NCI-H69 (cell line): ENCODE results near the gene DDOST.

Experiments used
- DNase-seq: peaks from one replicate; lab custom pipeline; 2025; lab: John Stamatoyannopoulos, UW

DDOST gene

DNA sequence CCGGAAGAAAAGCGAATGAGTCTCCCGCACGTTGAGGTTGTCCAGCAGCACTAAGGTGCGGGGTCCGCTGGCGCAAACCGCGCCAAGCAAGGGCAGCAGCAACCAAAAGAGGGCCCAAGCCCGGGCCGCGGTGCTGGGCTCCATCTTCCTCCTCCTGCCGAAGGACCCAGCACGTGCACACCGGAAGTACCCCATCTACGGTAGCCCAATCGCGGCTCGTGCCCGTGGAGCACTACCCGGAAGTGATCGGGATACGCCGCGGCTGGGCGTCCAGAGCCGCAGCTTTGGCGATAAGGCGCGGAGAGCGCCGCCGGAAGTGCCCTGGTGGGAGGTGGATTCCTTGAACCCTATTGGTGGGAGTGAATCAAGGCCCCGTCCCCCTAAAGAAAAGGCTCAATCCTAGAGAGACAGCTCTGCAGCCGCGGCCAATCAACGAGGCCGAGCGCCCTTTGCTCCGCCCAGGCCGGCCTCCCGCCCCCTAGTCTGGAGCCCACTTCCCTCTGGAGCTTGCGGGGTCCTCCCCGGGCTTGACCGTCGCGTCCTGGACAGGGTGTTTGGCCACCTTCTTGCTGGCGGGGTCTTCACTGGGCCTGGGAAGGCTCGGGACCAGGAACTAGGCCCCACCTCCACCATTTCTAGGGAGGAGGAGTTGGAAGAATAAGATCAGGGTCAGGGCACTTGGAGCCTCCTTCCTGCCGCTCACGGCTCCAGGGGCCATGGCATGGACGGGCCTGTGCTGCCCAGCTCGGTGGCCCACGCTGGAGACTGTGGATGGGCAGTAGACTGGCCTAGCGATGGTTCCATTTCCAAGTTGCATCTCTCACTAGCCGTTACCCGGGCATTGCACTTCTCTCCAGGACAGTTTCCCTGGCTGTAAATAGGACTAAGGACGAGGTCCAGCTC lies at the start of gene DDOST:
Gene DDOST (minus strand): TSS at position 163 of the 903 bp plus-strand sequence. CDS start 19 bp downstream, at position 144.
- peak; percentile 97 for DNase-seq

DNA sequence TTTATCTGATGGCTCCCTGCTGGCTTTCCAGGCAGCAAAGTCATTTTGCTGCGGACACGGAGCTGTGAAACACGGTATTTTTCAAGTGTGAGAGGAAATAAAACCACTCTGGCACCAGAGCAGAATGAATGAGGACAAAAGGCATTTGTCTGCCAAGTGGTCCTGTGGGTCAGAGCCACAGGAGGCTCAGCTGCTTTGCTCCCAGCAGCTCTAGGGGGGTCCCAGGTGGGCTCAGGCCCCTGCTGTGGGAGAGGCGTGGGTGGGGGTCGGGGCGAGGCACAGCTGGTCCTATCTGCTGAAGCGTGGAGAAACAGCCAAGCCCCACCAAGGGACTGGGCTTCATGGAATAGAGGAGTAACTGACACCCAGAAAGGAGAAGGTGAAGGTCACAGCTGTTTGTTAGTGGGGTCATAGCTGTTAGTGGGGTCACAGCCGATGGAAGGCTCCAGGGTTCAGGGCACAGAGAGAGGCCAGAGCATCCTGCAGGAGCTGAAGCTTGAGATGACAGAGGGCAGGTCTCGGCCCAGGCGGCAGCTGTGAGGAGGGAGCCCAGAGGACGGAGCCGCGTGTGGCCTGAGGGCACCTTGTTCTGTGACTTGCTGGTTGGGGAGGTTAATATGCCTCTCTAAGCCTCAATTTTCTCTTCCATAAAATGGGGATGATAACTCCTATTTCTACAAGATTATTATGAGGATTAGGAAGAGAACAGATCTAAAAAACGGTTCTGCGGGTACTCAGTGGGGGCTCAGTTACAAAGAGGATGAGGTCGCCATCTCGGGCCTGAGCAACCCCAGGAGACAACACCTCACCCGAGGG lies 49.5 kb upstream of the DDOST start:
- DNase-seq: peak; percentile 9

DNA sequence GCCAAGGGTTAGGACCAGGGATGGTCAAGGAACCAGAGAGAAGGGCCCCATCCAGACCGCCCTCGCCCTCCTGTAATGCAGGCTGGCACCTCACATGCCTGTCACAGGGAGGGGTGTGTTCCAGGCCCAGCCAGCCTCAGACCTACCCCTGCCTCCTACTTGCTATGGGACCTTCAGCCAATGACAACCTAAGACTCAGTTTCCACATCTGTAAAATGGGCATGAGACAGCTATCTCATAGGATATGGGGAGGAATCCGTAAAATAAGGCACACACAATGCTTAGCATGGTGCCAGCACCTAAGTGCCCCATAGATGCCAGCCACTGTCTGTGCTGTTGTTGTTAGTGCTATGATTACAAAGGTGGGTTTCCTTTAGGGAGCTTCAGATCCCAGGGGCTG lies 48.7 kb upstream of the DDOST start:
- no peak for DNase-seq

DNA sequence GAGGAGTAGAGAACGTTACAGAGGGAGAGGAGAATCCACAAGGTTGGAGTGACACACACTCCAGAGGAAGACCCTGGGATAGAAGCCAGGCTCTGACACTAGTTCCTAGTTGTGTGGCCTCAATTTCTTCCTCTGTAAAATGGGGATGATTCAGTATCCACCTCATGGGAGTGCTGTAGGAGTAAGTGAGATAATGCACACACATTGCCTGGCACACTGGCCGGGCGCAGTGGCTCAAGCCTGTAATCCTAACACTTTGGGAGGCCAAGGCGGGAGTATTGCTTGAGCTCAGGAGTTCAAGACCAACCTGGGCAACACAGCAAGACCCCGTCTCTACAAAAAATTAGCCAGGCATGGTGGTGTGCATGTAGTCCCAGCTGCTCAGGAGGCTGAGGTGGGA lies 47.7 kb upstream of the DDOST start:
- no peak for DNase-seq

DNA sequence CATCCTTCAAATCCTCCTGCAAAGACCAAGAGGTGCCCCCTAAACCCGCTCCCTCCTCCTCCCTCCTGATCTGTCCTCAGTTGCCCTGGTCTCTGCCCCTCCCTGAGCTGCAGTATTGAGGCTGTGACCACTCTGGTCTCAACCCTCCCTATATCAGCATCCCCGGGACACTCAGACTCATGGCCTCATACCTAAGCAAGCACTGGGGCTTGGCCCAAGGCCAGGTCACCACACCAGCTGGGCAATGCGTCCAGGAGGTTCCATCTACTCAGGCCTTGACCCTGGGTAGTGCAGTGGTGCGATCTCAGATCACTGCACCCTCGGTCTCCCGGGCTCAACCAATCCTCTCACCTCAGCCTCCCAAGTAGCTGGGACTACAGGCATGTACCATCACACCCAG lies 46.9 kb upstream of the DDOST start:
- DNase-seq: no peak

DNA sequence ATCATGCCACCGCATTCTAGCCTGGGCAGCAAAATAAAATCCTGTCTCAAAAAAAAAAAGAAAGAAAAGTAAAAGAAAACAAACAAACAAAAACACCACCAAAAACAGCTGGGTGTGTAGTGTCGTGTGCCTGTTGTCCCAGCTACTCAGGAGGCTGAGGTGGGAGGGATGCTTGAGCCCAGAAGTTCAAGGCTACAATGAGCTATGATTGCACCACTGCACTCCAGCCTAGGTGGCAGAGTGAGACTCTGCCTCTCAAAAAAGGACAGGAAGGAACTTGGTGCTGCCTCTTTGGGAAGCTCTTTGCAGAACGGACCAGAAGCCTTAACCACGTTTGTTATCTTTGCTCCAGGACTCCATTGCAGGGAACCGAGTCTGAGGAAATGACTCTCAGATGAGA lies 45.7 kb upstream of the DDOST start:
- no peak for DNase-seq

DNA sequence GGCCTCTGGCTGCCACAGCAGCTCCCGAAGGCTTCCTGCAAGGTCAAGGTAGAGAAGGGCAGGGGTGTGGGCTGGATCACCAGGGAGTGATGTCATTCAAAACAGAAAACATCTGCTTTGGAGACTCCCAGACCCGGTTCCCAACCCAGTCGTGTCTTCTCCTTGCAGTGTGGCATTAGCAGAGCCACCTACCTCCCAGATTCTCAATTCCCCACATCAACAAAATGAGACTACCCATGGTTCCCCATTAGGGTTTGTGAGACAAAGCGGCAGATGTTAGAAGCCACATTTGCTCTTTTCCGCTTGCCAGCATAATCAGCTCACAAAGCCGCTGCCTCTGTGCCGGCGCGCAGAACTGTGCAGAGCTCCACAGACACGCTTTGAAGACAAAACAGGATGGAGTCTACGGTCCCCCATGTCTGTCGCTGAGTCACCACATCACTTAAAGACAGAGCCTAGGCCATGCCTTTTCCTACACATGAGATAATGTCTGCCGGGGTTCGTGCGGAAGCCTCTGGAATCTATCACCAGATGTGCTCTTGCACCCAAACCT lies 44.1 kb upstream of the DDOST start:
- peak; percentile 6 for DNase-seq

DNA sequence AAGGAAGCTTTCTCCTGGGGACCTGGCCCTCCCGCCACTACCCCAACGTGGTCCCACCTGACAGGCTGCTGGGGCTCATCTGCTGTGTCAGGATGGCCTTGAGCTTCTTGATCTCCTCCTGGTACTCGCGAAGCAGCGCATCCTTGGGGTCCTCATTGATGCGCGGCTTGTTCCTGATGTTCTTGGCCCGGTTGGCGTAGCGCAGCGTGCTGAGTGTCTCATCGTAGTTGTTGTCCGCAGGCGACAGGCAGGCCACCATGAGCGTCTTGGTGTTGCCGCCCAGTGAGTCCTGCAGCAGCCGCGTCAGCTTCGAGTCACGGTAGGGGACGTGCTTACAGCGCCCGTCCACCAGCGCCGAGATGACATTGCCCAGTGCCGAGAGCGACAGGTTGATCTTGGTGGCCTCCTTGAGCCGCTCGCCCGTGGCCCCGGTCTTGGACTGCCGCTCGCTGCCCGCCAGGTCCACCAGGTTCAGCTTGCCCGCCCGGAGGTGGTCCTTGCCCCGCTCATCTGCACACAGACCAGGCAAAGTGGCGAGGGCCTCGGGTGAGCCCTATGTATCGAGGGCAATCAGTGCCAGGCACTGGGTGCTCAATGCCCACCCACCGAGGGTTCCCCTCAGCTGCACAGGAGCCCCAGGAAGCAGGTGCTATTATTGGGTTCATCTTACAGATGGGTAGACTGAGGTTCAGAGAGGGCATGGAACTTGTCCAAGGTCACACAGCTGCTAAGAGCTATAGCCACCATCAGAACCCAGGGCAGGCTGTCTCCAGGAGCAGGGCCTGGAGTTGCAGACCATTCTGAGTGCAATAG lies 43.4 kb upstream of the DDOST start:
- no peak for DNase-seq

DNA sequence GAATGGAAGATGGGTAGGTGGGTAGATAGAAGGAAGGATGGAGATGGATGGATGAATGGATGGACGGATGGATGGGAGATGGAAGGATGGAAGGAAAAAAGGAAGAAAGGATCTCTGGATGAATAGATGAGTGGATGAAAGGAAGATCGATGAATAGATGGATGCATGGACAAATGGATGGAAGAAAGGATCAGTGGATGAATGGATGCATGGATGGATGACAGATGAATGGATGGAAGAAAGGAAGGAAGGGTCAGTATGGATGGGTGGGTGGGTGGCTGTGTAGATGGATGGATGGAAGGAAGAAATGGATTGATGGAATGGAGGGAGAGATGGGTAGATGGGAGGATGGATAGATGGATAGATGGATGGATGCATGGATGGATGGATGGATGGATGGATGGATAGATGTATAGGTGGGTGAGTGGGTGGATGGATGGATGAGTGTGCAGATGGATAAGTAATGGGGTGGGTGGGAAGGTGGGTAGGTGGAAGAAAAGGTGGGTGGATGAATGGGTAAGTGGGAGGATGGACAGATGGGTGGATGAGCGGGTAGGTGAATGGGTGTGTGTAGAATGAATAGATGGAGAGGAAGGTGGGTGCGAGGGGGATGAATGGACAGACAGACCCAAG lies 42.1 kb upstream of the DDOST start:
- no peak for DNase-seq

DNA sequence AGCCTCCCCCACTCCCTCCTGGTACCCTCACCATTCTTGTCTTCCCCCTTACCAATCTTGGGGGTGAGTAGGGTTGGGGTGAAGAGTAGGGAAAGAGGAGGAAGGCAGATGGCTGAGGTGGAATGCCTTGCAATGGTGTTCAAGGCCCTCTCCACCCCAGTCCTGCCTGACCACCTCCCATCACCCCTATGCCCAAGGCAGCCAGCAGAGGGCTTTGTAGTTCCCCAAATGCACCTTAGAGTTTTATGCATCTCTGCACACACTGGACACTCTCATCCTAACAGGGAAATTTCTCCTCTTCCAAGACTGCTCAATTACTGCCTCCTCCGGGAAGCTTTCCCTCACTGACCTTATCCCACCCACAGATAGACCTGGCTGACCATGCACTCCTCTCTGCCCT lies 41.2 kb upstream of the DDOST start:
- DNase-seq: peak; percentile 6

DNA sequence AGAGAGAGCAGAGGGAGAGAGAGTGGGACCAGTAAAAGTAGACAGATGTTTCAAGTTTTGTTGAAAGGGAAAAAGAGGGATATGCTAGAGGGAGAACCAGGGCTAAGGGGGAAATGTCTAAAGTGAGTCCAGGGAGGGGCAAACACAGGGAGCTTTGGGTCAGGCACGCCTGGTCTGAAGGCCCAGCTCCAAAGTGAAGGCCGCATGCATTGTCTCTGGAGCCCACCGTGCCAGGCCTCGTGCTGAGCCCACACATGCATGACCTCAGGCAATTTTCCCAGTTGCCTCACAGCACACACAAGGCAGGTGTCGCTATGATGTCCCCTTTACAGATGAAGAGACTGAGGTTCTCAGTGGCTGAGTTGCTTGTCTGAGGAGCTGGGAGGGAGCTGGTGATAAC lies 40.7 kb upstream of the DDOST start:
- DNase-seq: no peak

DNA sequence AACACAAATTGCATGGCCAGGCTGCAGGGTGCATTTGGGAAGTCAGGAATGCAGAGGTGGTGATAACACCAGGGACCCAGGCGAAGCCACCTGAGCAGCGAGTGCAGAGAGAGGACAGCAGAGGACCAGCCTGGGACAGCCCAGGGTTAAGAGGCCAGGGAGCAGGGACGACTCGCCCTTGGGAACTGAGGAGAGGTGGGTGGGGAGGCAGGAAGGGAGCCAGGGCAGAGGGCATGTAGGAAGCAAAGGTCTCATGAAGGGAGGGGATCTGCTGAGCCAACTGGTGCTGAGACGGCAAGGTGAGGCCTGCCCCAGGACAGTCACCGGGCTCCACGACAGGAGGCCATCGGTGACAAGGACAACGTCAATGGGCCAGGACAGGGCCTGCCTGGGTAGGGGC lies 40.3 kb upstream of the DDOST start:
- no peak for DNase-seq

DNA sequence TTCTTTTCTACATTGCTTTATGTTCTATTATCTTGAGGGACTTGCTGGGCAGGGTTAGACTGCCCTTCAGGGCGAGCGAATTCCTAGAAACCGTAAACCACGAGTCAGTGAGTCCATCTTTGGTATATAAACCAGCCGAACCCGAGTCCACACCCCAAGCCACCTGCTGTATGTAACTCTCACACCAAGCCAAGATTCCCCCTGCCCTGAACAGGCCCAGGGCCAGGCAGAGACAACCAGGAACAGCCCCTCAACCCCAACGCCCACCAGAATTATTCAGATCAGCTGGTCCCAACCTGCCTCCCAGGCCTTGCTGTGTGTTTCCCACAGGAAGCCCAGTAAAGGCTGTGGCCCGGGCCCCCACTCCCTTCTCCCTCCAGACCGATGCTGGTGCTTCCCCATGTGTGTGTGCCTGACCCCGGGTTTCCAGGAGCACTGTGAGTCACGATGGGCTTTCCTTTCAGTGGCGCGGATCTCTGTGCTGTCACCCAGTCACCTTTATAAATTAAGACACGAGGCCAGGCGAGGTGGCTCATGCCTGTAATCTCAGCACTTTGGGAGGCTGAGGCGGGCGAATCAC lies 39.6 kb upstream of the DDOST start:
- DNase-seq: no peak

DNA sequence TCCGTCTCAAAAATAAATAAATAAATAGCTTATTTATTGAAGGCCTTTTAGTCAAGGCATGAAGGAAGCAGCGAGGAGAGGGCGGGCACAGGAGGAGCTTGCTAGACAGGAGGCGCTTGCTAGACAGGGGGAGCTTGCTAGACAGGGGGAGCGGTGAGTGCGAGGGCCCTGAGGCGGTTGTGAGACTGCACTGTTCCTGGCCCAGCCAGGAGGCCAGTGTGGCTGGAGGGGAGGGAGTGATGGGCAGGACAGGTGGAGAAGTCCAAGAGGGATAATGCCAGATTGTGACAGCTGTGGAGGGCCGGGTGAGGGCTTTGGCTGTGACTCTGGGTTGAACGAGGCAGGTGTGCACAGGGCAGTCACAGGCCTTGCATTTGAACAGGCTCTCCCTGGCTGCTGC lies 38.4 kb upstream of the DDOST start:
- DNase-seq: peak; percentile 23

DNA sequence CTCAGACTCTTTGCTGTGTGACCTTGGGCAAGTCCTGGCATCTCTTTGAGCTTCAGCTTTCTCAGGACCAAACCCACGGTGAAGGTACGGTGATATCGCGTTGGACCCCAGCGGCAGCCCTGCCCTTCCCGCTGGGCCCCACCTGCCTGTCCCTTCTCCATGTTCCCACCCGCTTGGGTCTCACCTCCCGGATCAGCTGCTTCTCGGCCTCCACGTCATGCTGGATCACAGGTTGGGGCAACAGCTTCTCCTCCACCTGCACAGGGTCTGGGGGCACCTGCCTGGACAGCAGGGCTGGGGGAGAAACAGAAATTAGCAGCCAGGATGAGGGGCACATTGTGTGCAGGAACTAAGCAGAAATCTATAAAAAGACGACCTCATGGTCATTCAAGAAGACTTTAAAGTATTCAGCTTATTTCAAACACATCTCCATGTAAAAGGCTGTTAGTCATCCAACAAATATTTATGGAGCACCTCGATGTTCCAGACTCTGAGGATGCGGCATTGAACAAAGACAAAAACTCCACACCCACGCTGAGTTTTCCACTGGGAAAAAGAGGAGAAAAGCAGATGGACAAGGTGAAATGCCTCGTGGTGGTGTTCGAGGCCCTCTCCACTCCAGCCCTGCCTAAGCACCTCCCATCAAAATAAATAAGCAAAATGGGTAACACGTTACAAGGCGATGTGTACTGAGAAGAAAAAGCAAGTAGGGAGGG lies 37.2 kb upstream of the DDOST start:
- no peak for DNase-seq

DNA sequence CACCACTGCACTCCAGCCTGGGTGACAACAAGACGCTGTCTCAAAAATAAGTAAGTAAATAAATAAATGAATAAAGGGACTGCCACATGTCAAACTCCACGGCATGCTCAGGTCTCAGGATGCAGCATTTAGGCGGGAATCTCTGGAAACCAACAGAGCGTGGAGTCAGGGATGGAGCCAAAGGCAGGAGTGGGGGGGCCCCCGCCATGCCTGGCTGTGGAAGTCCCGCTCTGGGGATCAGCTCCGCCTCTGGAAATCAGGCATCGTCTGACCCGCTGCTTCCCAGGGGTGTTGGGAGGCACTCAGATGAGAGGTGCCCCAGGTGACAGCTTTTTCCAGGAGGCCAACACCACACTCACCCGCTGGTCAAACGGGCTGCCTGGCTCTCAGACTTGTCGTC lies 36.4 kb upstream of the DDOST start:
- DNase-seq: no peak

DNA sequence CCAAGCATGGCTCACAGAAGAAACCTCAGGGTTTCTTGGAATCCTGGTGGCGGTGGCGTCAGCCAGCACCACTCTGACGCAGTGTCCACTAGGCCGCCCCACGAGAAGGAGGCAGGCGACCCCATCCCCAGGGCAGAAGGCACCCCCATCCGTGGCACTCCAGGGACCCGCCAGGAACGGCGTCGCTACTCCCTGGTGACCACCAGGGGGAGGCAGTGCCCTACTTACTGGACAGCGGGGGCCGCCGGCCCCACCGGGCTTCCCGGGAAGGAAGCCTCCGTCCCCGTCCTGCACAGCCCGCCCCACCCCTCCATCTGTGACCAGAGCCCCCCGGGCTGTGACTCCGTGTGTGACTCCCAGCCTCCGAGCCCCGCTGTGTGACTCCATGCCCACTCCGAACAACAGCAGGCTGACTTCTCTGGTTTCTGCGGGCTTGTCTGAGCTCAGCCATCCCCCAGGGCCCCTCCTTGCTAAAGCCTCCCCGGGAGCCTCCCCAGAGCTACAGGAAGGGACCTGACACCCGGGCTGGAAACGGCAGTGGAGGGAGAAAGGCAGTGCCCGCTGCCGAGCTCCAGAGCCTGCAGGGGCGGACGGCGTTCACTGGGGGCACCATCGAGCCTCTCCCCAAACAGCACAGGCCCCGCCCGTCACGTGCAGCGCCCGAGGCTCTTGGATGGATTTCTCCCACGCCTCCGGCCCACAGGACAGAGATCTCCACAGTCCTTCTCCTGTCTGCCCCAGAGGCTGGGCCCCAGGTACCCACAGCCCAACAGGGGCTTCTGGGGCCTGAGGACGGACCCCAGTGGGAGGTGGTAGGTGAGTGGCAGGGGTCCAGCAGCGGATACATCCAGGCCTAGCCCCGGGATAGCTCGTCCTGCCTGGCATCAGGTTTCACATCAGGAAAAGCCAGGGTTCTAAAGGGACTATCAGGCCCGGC lies 35.5 kb upstream of the DDOST start:
- peak; percentile 91 for DNase-seq

DNA sequence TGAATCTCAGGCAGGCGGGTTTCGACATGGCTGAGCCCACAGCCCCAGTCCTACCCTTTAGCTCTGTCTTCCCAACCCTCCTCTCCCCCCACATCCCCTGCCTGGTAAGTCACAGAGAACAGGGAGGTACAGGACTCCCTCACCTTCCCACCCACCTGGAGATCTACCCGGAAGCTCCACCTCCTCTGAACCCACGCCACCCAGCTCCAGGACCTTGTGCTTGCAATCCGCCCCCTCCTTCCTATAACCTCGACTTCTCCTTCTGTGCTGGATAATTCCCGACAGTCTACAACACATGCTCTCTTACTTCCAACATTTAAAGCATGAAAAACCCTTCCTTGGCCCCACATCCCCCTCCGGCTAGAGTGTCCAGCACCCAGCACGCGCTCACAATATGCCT lies 34.3 kb upstream of the DDOST start:
- no peak for DNase-seq

DNA sequence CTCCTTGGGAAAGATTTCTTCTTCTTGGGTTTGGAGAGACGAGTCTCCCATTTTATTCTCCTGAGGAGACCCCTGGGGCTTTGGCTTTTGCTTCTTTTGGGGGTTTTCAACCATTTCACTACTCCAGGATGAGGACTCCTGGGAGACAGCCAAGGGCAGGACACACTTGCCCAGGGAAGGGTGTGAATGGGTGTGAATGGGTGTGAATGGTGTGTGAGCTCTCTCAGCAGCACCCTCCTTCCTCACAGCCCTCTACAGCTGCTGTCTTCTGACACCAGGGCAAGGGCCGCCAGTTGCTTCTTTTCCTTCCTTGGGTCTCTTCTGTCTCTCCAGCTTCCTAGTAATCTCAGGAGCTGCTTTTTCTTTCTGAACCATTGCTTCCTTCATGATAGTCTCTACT lies 32.5 kb upstream of the DDOST start:
- no peak for DNase-seq
